HG02885 (cell line): Measurements from ENCODE around the gene ASRGL1.
"Not testable (repeated sequence)": the region's sequence is repeated elsewhere in the genome, so short reads cannot be mapped to it uniquely, and the experiment has no call there.

ENCODE experiments used
- ATAC-seq: cut with Tn5 transposase; IDR thresholded peaks from one replicate; pipeline ENCODE4 v1.9.1; 2021; ENCODE audit warnings: mild to moderate bottlenecking; ENCODE audit not compliant: unreplicated experiment, poor library complexity

The ASRGL1 gene

DNA sequence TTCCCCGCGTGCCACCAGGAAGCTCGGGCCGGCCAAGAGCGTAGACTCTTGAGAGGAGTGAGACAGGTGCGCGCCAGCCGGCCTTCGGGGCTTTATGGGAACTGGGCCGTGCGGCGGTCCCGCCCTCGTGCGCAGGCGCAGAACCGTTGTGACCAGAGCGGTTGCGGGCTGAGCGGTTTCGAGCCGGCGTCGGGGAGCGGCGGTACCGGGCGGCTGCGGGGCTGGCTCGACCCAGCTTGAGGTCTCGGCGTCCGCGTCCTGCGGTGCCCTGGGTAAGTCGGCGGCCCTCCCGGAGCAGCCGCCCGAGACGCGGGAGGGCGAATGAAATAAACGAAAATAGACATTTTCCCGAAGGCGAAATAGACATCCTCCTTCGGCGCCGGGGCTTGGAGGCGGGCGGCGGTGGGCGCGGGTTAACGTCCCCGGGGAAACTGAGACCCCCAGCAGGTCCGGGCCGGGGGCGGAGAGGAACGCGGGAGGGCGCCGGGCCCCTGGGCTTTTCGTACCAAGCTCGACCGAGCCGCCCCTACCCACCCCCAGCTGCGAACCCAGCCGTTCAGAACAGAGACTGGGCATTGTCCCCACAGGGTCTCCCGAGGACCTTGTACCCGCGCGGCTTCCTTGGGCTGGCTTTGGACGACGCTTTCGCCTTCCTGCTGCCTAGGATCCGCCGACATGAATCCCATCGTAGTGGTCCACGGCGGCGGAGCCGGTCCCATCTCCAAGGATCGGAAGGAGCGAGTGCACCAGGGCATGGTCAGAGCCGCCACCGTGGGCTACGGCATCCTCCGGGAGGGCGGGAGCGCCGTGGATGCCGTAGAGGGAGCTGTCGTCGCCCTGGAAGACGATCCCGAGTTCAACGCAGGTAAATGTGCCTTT is at the start of gene ASRGL1:
ASRGL1 (plus strand) TSS at position 146 of the 879 bp plus-strand sequence; CDS start at position 676, 530 bp downstream.
- ATAC-seq: no peak

- ATAC-seq: no peak
Observed at GRCh38 chr11:62295504-62295903, 41.7 kb upstream of the ASRGL1 start.

- no peak for ATAC-seq
Observed at GRCh38 chr11:62298975-62299374, 38.3 kb upstream of the ASRGL1 start, which contains the start of gene SCGB1D4. SCGB1D4 (minus strand) TSS chr11:62299075; CDS start chr11:62299010, 65 bp downstream.

GRCh38 chr11:62306227-62306626 is 31.0 kb upstream of the ASRGL1 start:
- ATAC-seq: no peak

GRCh38 chr11:62307950-62308349 is 29.3 kb upstream of the ASRGL1 start:
- ATAC-seq: no peak

DNA sequence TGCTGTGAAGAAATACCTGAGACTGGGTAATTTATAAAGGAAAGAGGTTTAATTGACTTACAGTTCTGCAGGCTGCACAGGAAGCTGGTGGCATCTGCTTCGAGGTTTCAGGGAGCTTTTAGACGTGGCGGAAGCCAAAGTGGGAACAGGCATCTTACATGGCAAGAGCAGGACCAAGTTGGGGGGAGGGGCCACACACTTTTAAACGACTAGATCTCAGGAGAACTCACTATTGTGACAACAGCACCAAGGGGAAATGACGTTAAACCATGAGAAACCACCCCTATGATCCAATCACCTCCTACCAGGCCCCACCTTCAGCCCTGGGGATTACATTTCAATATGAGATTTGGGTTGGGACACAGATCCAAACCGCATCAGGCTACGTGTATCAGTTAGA is 27.3 kb upstream of the ASRGL1 start:
- ATAC-seq: no peak

DNA sequence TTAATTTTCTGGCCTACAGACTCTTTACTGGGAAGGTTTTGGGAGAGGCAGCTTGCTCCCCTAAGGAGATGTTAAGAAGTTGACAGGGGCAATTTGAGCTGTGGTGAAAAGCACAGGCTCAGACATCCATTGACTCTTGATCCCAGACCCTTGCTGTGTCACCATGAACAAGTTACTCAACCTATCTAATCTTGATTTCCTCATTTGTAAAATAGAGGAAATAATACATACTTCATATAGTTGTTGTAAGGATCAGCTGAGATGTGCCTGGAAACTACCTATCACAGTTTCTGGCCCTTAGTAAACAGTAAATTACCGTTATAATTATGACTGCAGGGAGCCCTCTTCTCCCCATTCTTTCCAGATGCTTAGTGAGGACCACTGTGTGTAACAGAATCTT is 21.8 kb upstream of the ASRGL1 start:
- ATAC-seq: no peak

- ATAC-seq: no peak
Observed at GRCh38 chr11:62322524-62322923, 14.7 kb upstream of the ASRGL1 start.

GRCh38 chr11:62324731-62325556 is 12.3 kb upstream of the ASRGL1 start:
- no peak for ATAC-seq

DNA sequence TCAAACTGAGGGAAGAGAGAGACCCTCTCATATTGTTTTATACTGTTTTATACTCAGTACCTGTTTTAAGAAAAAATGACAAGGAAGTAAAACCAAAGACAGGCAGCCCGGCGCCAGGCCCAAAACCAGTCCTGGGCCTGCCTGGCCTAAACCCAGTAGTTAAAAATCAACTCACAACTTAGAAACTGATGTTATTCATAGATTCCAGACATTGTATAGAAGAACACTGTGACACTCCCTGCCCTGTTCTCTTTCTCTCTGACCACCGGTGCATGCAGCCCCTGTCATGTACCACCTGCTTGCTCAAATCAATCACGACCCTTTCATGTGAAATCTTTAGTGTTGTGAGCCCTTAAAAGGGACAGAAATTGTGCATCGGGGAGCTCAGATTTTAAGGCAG is 11.5 kb upstream of the ASRGL1 start:
- not testable (repeated sequence) for ATAC-seq

DNA sequence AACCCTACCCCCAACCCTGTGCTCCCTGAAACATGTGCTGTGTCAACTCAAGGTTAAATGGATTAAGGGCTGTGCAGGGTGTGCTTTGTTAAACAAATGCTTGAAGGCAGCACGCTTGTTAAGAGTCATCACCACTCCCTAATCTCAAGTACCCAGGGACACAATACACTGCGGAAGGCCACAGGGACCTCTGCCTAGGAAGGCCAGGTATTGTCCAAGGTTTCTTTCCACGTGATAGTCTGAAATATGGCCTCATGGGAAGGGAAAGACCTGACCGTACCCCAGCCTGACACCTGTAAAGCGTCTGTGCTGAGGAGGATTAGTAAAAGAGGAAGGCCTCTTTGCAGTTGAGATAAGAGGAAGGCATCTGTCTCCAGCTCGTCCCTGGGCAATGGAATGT is 10.5 kb upstream of the ASRGL1 start:
- ATAC-seq: not testable (repeated sequence)

GRCh38 chr11:62327541-62327940 is 9.7 kb upstream of the ASRGL1 start:
- ATAC-seq: not testable (repeated sequence)

GRCh38 chr11:62331264-62331663 is 6.0 kb upstream of the ASRGL1 start:
- ATAC-seq: not testable (repeated sequence)

GRCh38 chr11:62333768-62334167 is 3.5 kb upstream of the ASRGL1 start:
- no peak for ATAC-seq

DNA sequence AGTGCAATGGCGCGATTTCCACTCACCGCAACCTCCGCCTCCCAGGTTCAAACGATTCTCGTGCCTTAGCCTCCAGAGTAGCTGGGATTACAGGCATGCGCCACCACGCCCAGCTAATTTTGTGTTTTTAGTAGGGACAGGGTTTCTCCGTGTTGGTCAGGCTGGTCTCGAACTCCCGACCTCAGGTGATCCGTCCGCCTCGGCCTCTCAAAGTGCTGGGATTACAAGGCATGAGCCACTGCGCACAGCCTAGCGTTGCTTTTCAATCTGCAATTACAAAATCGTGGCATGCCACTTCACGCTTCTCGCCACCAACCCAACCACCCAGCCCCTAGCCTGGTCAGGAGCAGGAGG is 322 bp upstream of the ASRGL1 start:
- not testable (repeated sequence) for ATAC-seq

GRCh38 chr11:62338218-62338617 is 970 bp downstream of the ASRGL1 start:
- no peak for ATAC-seq

- ATAC-seq: no peak
Observed at GRCh38 chr11:62340269-62340901, 3.1 kb downstream of the ASRGL1 start.

DNA sequence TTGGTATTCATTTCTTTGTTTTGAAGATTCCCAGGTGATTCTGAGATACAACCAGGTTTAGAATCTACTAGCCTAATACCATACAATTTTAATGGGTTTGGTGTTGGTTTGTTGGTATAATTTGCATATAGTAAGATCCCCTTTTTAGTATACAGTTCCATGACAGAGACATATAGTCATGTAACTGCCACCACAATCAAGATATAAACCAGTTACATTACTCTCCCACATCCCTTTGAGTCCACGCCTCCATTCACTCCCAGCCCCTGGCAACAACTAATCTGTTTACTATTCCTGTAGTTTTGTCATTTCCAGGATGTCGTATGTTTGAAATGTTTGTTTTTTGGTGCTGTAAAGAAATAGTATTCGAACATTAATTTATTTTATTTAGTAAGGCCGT is 4.3 kb downstream of the ASRGL1 start:
- ATAC-seq: no peak

DNA sequence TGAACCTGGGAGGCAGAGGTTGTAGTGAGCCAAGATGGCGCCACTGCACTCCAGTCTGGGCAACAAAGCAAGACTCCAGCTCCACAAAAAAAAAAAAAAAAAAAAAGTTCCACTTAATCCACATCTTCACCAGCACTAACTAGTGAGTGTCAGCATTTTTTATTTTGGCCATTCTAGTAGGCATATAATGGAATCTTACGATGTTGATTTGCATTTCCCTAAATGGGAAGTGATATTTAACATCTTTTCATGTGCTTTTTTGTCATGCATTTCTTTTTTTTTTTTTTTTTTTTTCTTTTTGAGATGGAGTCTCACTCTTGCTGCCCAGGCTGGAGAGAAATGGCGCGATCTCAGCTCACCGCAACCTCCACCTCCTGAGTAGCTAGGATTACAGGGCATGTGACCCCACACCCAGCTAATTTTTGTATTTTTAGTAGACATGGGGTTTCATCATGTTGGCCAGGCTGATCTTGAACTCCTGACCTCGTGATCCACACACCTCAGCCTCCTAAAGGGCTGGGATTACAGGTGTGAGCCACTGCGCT is 6.5 kb downstream of the ASRGL1 start:
- ATAC-seq: not testable (repeated sequence)

GRCh38 chr11:62344210-62344609 is 7.0 kb downstream of the ASRGL1 start:
- ATAC-seq: no peak
